ENCODE measurements around the gene TBC1D12.

DNA sequence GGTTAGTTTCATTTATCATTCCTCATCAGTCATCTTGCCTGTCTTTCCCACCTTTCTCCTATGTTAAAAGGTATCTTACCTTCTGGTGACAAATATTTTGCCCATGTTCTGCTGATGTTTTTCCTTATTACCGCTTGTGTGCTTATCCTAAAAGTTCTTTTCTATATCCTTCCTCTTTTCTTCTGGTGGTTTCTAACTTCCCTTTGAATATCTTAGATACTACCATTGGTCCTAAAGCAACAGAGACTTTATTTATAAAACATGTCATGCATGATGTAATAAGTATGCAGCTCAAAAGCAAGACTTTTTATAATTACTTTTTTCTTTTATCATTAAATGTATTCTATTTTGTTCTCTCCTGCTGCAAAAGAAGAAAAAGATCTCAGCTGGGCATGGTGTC lies 24.8 kb downstream of the TBC1D12 start:
- TF ChIP-seq, protein P1, sequence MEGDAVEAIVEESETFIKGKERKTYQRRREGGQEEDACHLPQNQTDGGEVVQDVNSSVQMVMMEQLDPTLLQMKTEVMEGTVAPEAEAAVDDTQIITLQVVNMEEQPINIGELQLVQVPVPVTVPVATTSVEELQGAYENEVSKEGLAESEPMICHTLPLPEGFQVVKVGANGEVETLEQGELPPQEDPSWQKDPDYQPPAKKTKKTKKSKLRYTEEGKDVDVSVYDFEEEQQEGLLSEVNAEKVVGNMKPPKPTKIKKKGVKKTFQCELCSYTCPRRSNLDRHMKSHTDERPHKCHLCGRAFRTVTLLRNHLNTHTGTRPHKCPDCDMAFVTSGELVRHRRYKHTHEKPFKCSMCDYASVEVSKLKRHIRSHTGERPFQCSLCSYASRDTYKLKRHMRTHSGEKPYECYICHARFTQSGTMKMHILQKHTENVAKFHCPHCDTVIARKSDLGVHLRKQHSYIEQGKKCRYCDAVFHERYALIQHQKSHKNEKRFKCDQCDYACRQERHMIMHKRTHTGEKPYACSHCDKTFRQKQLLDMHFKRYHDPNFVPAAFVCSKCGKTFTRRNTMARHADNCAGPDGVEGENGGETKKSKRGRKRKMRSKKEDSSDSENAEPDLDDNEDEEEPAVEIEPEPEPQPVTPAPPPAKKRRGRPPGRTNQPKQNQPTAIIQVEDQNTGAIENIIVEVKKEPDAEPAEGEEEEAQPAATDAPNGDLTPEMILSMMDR (conservative IDR thresholded peaks at IDR 0.05; ENCODE audit: low read depth, low read length): no peak
- TF ChIP-seq EZH2 (IDR thresholded peaks at IDR 0.05; ENCODE audit: borderline replicate concordance, low read depth, low read length, poor library complexity, severe bottlenecking): no peak

Measured in A673 (cell line).